HepG2 (cell line): ENCODE measurements around the gene OLFM1. TPM values are rescaled to one million over a fixed set of nuclear protein-coding genes. Genes with fewer than 3 reads are reported as not detected.

Source experiments
- ATAC-seq: fragments of 200-7000 bp; cut with Tn5 transposase; 3 replicates; pipeline ENCODE4 v1.9.1; 2020; ENCODE audit warnings: mild to moderate bottlenecking, moderate library complexity
- BruUV-seq: library from RNA; stranded (reverse); fragments of 400-500 nt; replicated peaks from 2 replicates; lab custom pipeline; 2021; lab: Mats Ljungman, UMichigan
- CTCF ChIA-PET: fragments of 300-600 bp; formaldehyde crosslinking; extraction: SDS; loops from one replicate; lab custom pipeline; 2021; ENCODE audit warnings: low total read pairs, inconsistent platforms, low intra/inter-chr PET ratio; lab: Yijun Ruan, JAX
- POLR2A ChIA-PET: fragments of 350-600 bp; sonication (Branson Sonifier 250); formaldehyde crosslinking; loops from one replicate; lab custom pipeline; 2020; ENCODE audit warnings: antibody characterized with exemption, inconsistent platforms; lab: Yijun Ruan, JAX
- DNase-seq: peaks from one replicate; pipeline ENCODE4 v3.0.0-alpha.2; 2015; ENCODE audit warnings: low spot score
- FAIRE-seq: peaks from 3 replicates; lab custom pipeline; 2011; peaks lifted over from hg19 to GRCh38; lab: Jason Lieb, UNC
- H2AFZ ChIP-seq: one replicate; pipeline ENCODE4 v1.6.1; 2011; ENCODE audit warnings: low read length, inconsistent platforms
- H3K27ac ChIP-seq: fragments of 300-600 bp; 3 replicates; pipeline ENCODE4 v1.8.0; 2011; ENCODE audit warnings: mixed run types, mild to moderate bottlenecking, mixed read lengths, low read length, inconsistent platforms; ENCODE audit not compliant: insufficient read depth; ENCODE audit errors: extremely low read length
- H3K27me3 ChIP-seq, 2 experiments: fragments of 200-600 bp in 1 of 2; 2 replicates in 1 of 2; 3 replicates in 1 of 2; pipeline versions ENCODE4 v1.6.0 to v1.8.0; 2011; ENCODE audit warnings: low read length in 2 of 2, mild to moderate bottlenecking in 2 of 2, moderate library complexity in 2 of 2, inconsistent platforms in 1 of 2; ENCODE audit not compliant: insufficient read depth in 2 of 2, control insufficient read depth in 1 of 2
- H3K36me3 ChIP-seq, 2 experiments: fragments of 200-600 bp in 1 of 2; replicated peaks in 1 of 2; 2 replicates in 1 of 2; 3 replicates in 1 of 2; pipeline versions ENCODE4 v1.5.1 to v1.8.0; 2011; ENCODE audit warnings: low read length in 2 of 2, inconsistent platforms in 1 of 2; ENCODE audit not compliant: insufficient read depth in 2 of 2, control insufficient read depth in 1 of 2
- H3K4me1 ChIP-seq: 2 replicates; pipeline ENCODE4 v1.5.1; 2012; ENCODE audit warnings: low read length, inconsistent platforms; ENCODE audit not compliant: insufficient read depth
- H3K4me2 ChIP-seq: 2 replicates; pipeline ENCODE4 v1.6.0; 2011; ENCODE audit warnings: low read depth, low read length, inconsistent platforms
- H3K4me3 ChIP-seq, 3 experiments: fragments of 200-600 bp in 1 of 3; sonication (generic), shearing (Covaris generic) in 1 of 3; replicated peaks in 1 of 3; 2 replicates each; pipeline ENCODE4 v1.5.1; 2011 to 2016; ENCODE audit warnings: low read length in 3 of 3, inconsistent platforms in 2 of 3, low read depth in 2 of 3, mild to moderate bottlenecking in 2 of 3, control low read depth in 1 of 3, mixed read lengths in 1 of 3; ENCODE audit not compliant: insufficient read depth in 1 of 3
- H3K79me2 ChIP-seq: one replicate; pipeline ENCODE4 v1.6.1; 2011; ENCODE audit warnings: low read length, inconsistent platforms; ENCODE audit not compliant: insufficient read depth
- H3K9ac ChIP-seq: 2 replicates; pipeline ENCODE4 v1.6.0; 2011; ENCODE audit warnings: mild to moderate bottlenecking, low read depth, low read length, inconsistent platforms; ENCODE audit not compliant: insufficient read depth
- H3K9me3 ChIP-seq: 2 replicates; pipeline ENCODE4 v1.5.1; 2012; ENCODE audit warnings: mild to moderate bottlenecking, low read length
- H4K20me1 ChIP-seq: 2 replicates; pipeline ENCODE4 v1.6.0; 2011; ENCODE audit warnings: inconsistent platforms, mild to moderate bottlenecking, low read length, moderate library complexity; ENCODE audit not compliant: insufficient read depth
- DPF2 ChIP-seq: sonication (generic); formaldehyde crosslinking; IDR thresholded peaks from 2 replicates; pipeline ENCODE4 v1.4.0; 2020; ENCODE audit warnings: mild to moderate bottlenecking, low read depth, missing genetic modification reagents, borderline replicate concordance
- KLF12 ChIP-seq: sonication (generic); formaldehyde crosslinking; IDR thresholded peaks from 2 replicates; pipeline ENCODE4 v1.4.0; 2020; ENCODE audit warnings: missing genetic modification reagents, borderline replicate concordance
- WGBS: methylation state at CpG from one replicate; pipeline ENCODE4 v1.1.6; 2017; ENCODE audit warnings: low lambda C conversion rate; 5-methylcytosine and 5-hydroxymethylcytosine counted together
- in situ Hi-C: cut with HindIII; loops from 2 replicates; pipeline ENCODE4 v1.10.0; 2017; ENCODE audit warnings: low pct_unique_long_range_greater_than_20kb; ENCODE audit not compliant: extremely low pct_ligation_motif_present
- intact Hi-C: fragments of 100-400 bp; cut with micrococcal nuclease; formaldehyde crosslinking; loops from one replicate; pipeline ENCODE4 v1.10.0; 2022; ENCODE audit not compliant: unreplicated experiment
- polyA plus RNA-seq, 8 experiments: library from polyadenylated mRNA; depleted of rRNA in 3 of 8; stranded (reverse) in 7 of 8; unstranded in 1 of 8; fragments of >200 nt; fragmentation: Illumina TruSeq in 4 of 8; extraction: Trizol in 4 of 8; gene quantifications; 2 replicates each; pipeline versions ENCODE4 v1.2.1 to v1.2.3, GENCODE V29; 2011 to 2016; ENCODE audit warnings: low read depth in 4 of 8, missing spikeins in 1 of 8, mixed read lengths in 1 of 8; ENCODE audit not compliant: insufficient read depth in 1 of 8
- total RNA-seq, 5 experiments: library from RNA; depleted of rRNA; stranded (reverse); fragments of >200 nt; fragmentation: Illumina TruSeq; extraction: Trizol; gene quantifications; 2 replicates each; pipeline ENCODE4 v1.2.3, GENCODE V29; 2016; ENCODE audit warnings: low read depth in 1 of 5
- TF ChIP-seq, protein P1 (sequence below): sonication (generic); formaldehyde crosslinking; conservative IDR thresholded peaks from 2 replicates; pipeline ENCODE4 v1.4.0; 2020; ENCODE audit warnings: mild to moderate bottlenecking, missing genetic modification reagents, moderate library complexity

Gene OLFM1
- total and polyA plus RNA-seq, 2 of the 13 experiments (the other 11 are each of a cell fraction or from before 2014, with no cell fraction given) = not detected

DNA sequence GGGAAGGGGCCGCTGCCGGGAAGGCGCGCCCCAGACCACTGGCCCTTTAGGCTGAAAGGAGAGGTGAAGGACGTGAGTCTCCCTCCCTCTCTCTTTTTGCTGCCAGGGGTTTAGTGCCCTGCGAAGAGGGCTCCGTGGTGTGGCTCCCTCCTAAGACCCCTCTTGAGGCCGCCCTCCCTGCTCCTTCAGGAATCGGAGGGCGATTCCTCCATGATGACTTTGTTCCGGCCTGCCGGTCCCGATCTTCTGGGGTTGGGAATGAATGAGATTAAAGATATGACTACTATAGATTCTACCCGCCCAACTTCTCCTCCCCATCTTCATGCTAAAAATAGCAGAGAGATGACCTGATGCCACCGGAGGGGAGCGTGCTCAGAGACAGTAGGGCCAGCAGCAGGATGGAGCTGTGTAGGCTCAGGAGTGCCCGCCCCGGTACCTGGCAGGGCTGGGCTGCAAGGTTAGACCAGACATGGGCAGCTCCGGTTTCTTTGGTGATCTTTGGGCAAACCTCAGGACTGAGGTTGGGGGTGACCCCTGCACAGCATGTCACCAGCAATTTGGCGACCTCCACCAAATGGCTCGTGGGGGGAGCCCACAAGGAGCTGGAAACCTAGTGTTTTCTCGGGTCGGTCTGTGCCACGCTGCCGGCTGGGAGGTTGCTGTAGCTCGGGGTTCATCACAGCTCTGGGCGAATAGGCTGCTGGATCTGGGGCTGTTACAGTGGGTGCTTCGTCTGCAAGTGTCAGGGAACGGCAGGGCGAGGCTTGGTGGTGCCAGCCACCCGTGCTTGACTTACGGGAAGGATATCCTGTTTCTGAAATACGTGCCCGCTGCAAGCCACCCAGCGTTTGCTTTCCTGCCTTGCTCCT is 1.7 kb downstream of the OLFM1 start:
- POLR2A ChIA-PET = no interaction called here
- in situ Hi-C loops = loop anchor here (5.0 kb wide), 2 partner anchors 258 to 323 kb away; no protein-coding TSS in a partner anchor
- Histone ChIP-seq H3K27me3 (peaks cover 3 to 48% of the 10 kb centered on the region in 2 experiments; a peak in 4 of 5 replicates), H2AFZ (no peak overlapping the region), H3K4me1 (peaks cover 25% of the 10 kb centered on the region), H3K79me2 (no peaks in the 10 kb centered on the region), H3K9me3 (no peaks in the 10 kb centered on the region), H3K27ac (no peak overlapping the region), H3K4me2 (no peak overlapping the region), H4K20me1 (no peaks in the 10 kb centered on the region), H3K4me3 (no peak overlapping the region), H3K9ac (no peak overlapping the region), H3K36me3 (no peaks in the 10 kb centered on the region)
- BruUV-seq = no TSS peak
- TF ChIP-seq KLF12 (no peak), DPF2 (CRISPR knock-in tag) (no peak)
- TF ChIP-seq, protein P1, sequence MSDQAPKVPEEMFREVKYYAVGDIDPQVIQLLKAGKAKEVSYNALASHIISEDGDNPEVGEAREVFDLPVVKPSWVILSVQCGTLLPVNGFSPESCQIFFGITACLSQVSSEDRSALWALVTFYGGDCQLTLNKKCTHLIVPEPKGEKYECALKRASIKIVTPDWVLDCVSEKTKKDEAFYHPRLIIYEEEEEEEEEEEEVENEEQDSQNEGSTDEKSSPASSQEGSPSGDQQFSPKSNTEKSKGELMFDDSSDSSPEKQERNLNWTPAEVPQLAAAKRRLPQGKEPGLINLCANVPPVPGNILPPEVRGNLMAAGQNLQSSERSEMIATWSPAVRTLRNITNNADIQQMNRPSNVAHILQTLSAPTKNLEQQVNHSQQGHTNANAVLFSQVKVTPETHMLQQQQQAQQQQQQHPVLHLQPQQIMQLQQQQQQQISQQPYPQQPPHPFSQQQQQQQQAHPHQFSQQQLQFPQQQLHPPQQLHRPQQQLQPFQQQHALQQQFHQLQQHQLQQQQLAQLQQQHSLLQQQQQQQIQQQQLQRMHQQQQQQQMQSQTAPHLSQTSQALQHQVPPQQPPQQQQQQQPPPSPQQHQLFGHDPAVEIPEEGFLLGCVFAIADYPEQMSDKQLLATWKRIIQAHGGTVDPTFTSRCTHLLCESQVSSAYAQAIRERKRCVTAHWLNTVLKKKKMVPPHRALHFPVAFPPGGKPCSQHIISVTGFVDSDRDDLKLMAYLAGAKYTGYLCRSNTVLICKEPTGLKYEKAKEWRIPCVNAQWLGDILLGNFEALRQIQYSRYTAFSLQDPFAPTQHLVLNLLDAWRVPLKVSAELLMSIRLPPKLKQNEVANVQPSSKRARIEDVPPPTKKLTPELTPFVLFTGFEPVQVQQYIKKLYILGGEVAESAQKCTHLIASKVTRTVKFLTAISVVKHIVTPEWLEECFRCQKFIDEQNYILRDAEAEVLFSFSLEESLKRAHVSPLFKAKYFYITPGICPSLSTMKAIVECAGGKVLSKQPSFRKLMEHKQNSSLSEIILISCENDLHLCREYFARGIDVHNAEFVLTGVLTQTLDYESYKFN (CRISPR knock-in tag) = no peak
- intact Hi-C loops = no loop called here
- ATAC-seq (no peak), FAIRE-seq (no peak), DNase-seq (no peak)
- 5% methylated on average over 11 of the region's 35 CpGs for WGBS
- CTCF ChIA-PET = no interaction called here
